Sigmoid colon (tissue), 3 donors: Measurements from ENCODE around the gene COX6B2.

ENCODE experiments used
- CTCF ChIP-seq, 4 experiments: fragments of 450-650 bp in 3 of 4; fragments of 200-600 bp in 1 of 4; IDR thresholded peaks; one replicate each; pipeline ENCODE4 v1.5.1; 2016 to 2019; ENCODE audit warnings: antibody characterized with exemption in 4 of 4, mild to moderate bottlenecking in 3 of 4, moderate library complexity in 2 of 4
- POLR2A ChIP-seq, 2 donors: fragments of 450-650 bp; IDR thresholded peaks; one replicate each; pipeline ENCODE4 v1.6.1; 2016; ENCODE audit warnings: antibody characterized with exemption in 2 of 2, mild to moderate bottlenecking in 2 of 2, moderate library complexity in 2 of 2

DNA sequence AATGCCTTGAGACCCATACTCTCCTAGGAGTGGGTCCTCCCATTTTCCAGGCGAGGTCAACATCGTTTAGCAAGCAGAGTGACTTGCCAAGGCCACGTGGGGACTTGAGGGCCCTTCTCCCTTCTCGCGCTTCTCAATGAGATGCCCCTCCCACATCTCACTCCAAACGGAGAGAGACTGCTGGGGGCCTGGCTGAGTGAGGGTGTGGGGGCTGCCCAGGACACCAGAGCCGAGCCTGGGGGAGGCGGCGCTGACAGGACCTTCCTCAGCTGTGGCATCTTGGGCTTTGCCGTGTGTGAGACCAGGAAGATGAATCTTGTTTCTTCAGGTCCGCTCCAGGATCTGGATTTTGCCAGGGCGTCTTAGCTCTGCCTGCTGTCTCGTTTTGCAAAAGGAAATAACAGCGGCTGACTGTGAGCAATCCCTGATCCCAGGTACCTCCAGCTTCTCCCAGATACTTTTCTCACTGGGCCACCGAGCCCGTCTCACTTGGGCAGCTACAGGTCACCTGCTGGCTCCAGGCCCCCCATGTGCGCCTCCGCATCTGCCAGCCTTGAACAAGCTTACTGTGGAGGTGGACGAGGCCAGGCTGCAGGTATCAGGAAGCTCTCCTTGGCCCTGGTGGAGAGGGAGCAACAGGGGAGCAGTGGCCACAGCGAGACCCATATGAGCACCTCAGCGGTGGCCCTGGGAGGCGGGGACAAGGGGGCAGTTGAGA lies 6.0 kb downstream of the COX6B2 start:
- TF ChIP-seq CTCF (IDR thresholded peaks at IDR 0.05) = no peak
- TF ChIP-seq POLR2A (IDR thresholded peaks at IDR 0.05) = no peak
